HG02642 (cell line): ENCODE results near the gene MTSS2.

Experiments used
- ATAC-seq: cut with Tn5 transposase; IDR thresholded peaks from one replicate; pipeline ENCODE4 v1.9.1; 2021; ENCODE audit warnings: mild to moderate bottlenecking; ENCODE audit not compliant: unreplicated experiment, poor library complexity

Gene MTSS2

GRCh38 chr16:70685938-70686375 lies at the start of gene MTSS2:
Gene MTSS2 (minus strand): TSS chr16:70686053. CDS start chr16:70685791, 262 bp downstream.
- ATAC-seq: no peak

GRCh38 chr16:70735141-70735979 lies 49.5 kb upstream of the MTSS2 start:
- no peak for ATAC-seq

GRCh38 chr16:70734522-70735095 lies 48.8 kb upstream of the MTSS2 start:
- ATAC-seq: no peak

- ATAC-seq: no peak
Observed at GRCh38 chr16:70730944-70731343, 45.1 kb upstream of the MTSS2 start.

- no peak for ATAC-seq
Observed at GRCh38 chr16:70730031-70730430, 44.2 kb upstream of the MTSS2 start.

GRCh38 chr16:70729292-70729691 lies 43.4 kb upstream of the MTSS2 start:
- ATAC-seq: no peak

GRCh38 chr16:70728150-70728549 lies 42.3 kb upstream of the MTSS2 start:
- ATAC-seq: no peak

- no peak for ATAC-seq
Observed at GRCh38 chr16:70726892-70727361, 41.1 kb upstream of the MTSS2 start.

GRCh38 chr16:70725912-70726828 lies 40.3 kb upstream of the MTSS2 start:
- ATAC-seq: no peak

GRCh38 chr16:70725024-70725911 lies 39.4 kb upstream of the MTSS2 start:
- no peak for ATAC-seq

GRCh38 chr16:70724146-70725023 lies 38.5 kb upstream of the MTSS2 start:
- no peak for ATAC-seq

GRCh38 chr16:70723740-70724145 lies 37.9 kb upstream of the MTSS2 start:
- ATAC-seq: no peak

- ATAC-seq: no peak
Observed at GRCh38 chr16:70721202-70721963, 35.5 kb upstream of the MTSS2 start.

- no peak for ATAC-seq
Observed at GRCh38 chr16:70720425-70721201, 34.8 kb upstream of the MTSS2 start.

- ATAC-seq: no peak
Observed at GRCh38 chr16:70717065-70717464, 31.2 kb upstream of the MTSS2 start.

GRCh38 chr16:70715860-70716357 lies 30.1 kb upstream of the MTSS2 start:
- no peak for ATAC-seq
